ENCODE results near the gene ADAMTSL3.
A peak's percentile ranks its signal among the peaks of the same experiment; 100 is the strongest.
"Not testable (repeated sequence)": the region's sequence is repeated elsewhere in the genome, so short reads cannot be mapped to it uniquely, and the experiment has no call there.

Gene ADAMTSL3

DNA sequence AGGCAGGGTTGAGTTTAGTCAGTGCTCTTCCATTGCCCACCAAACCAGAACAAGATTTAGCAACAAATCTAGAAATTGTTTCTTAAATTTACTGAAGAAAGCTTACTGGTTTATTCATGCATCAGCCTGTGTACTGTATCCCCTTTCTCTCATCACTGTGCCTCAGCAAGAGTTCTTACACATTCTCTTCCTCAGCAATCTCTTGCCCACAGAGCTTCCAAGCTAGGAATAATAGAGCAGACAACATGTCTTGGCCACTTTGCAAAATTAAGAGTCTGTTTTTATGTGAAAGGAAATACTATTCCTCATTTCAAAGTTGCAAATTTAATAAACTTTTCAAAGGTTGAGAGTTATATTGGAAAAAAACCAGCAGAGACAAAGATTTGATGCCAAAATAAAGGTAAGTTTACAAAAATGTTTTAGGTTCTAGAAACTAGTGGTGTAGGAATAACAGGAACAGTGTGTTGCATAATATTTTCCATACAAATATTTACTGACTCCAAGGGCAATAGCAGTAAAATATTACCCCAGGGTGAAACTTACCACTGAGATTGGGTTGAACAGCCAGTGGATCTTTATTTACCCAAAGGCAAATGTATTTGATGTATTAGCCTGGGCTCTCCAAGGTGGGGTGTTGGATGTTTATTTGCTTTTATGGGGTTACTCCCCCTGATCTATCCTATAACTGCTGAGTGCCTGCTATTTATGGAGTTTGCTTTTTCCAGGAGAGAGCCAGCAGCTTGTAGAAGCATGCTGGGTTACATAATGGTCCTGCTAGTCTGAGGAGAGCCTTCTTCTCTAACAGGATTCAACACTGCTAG is 276.7 kb downstream of the ADAMTSL3 start:
- peak; percentile 36 for DNase-seq

- DNase-seq = no peak
Measured at GRCh38 chr15:83935774-83936173, 281.9 kb downstream of the ADAMTSL3 start.

GRCh38 chr15:83940136-83940535 is 286.2 kb downstream of the ADAMTSL3 start:
- no peak for DNase-seq

DNA sequence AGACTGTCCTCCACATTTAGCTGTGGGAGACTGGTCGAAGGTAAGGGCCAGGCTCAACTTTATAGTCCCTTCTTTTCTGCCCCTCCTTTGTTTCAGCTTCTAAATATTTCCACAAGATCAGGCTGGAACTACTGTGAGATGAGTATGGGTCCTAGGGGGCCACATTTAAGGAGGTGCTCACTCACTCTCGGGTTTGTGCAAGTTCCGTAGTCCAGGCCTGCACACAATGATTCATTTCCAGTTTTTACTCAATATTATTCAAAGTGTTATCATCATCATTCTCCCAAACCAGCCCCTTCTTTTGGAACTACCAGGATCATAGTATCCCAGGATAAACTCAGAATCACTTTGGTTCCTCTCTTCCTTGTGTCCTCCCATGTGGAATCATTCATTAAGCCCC is 289.1 kb downstream of the ADAMTSL3 start:
- DNase-seq = no peak

- no peak for DNase-seq
Measured at GRCh38 chr15:83943849-83944404, 290.0 kb downstream of the ADAMTSL3 start.

DNA sequence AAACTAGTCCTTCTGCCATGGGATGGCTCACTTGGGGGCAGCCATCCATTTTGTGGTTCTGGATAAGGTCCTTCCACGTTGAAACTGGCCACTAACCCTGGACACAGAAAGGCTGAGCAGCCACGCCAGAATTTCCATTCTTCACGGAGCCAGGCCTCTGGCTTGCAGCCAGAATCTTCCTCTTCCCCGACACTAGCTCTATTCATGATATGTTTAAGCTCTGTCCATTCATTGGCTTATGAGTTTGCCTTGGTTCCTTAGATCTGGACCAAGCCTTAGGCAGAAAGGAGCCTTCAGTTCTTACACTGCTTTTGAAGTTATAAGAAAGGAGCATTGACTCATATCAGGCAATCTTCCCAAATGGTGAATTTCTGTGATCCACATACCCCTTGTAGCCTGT is 293.2 kb downstream of the ADAMTSL3 start:
- no peak for DNase-seq

DNA sequence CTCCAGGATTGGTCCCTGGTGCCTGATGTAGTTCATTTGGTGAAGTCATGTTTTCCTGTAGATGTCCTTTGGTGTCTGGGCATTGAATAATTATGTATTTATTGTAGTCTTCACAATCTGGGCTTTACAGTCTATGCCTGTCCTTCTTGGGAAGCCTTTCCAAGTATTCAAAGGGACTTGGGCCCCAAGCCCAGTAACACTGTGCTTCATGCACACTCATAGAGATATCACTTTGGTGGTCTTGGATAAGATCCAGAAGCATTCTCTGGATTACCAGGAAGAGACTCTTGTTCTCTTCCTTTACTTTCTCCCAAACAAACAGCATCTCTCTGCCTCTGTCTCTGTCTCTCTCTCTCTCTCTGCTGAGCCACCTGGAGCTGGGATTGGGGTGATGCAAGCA is 300.6 kb downstream of the ADAMTSL3 start:
- DNase-seq = no peak

DNA sequence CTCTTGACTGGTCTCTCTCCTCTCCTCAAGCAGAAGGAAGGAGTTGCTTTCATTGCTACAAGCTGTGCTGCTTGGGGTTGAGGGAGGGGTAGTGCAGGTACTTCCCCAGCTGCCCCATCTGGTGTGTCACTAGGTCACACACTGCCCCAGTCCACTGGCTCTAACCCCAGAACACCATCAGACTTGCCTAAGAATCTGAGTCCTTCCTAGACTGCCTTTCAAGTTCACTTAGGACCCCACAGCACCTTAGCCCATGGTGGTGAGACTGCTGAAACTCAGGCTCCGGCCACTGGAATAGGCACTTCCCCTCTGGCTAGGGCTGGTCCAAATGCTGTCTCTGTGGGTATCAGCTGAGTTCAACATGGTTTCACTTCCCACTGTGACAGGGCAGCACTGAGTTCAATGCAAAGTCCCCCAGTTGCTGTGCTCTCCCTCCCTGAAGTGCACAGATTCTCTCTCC is 301.9 kb downstream of the ADAMTSL3 start:
- no peak for DNase-seq

DNA sequence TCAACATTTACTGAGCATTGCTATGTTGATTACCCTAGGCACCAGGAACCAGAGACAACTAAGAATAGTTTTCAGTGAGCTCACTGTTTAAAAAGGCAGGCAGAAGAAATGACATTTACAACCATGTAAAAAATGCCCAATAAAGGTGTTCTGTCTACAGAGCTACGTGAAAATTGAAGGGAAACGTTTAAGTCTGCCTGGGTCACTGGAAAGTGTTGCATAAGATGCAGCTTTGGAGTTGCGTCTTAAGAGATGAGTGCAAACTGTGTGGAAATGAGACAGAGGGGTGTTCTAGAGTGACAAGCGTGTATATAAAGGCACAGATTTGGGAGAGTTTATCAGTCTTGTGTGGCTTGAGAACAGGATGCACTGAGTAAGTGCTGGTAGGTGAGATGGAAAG is 303.0 kb downstream of the ADAMTSL3 start:
- DNase-seq = no peak

GRCh38 chr15:83959477-83959876 is 305.6 kb downstream of the ADAMTSL3 start:
- no peak for DNase-seq

DNA sequence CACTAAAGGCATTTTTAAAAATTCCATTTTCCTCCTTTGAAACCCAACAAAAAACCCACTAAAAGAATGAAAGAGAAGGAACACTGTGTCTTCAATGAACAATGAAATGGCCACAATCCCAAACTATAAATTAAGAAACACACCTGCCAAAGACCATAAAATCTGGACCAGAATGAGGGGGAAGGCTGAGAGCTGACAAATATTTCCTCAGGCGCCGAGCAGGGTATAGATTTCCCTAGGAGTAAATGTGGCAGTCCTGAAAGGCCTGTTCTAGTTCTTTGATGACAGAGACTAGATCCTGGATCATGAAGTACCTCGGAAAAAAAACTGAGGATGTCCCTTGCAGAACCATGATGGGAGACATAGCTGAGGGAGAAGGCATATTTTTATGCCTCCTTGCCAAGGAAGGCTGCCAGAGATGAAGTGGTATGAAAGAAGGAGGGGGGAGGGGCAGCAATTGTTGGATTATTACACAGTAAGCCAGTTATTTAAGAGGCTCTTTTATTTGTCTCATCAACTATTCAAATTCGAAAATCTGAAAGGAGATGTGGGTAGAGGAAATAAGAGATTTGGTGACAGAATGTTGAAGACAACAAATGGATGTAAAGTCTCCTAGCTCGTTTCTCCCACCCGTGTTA is 306.4 kb downstream of the ADAMTSL3 start:
- peak; percentile 49 for DNase-seq

DNA sequence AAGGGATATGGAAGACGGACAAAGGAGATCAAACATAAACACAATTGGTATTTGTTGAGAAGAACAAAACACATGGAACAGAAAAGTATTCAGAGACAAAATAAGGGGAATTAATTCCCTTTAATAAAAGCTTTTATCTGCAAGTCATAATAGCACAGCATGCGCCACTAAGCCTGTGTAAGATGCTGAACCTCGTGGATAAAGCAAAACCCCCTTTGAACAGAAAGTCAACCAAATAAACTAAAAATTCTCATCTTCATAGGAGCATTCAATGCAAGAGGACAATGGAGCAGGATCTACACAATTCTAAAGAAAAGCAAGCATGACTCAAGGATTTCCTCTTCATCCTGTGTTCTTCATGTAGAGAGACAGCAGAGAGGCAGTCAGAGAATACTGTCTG is 307.4 kb downstream of the ADAMTSL3 start:
- no peak for DNase-seq

DNA sequence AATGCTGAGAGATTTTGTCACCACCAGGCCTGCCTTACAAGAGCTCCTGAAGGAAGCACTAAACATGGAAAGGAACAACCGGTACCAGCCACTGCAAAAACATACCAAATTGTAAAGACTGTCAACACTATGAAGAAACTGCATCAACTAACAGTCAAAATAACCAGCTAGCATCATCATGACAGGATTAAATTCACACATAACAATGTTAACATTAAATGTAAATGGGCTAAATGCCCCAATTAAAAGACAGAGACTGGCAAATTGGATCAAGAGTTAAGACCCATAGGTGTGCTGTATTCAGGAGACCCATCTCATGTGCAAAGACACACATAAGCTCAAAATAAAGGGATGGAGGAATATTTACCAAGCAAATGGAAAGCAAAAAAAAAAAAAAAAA is 311.0 kb downstream of the ADAMTSL3 start:
- DNase-seq = not testable (repeated sequence)

GRCh38 chr15:83970295-83970890 is 316.5 kb downstream of the ADAMTSL3 start:
- DNase-seq = no peak

- DNase-seq = no peak
Measured at GRCh38 chr15:83971992-83972391, 318.1 kb downstream of the ADAMTSL3 start.

DNA sequence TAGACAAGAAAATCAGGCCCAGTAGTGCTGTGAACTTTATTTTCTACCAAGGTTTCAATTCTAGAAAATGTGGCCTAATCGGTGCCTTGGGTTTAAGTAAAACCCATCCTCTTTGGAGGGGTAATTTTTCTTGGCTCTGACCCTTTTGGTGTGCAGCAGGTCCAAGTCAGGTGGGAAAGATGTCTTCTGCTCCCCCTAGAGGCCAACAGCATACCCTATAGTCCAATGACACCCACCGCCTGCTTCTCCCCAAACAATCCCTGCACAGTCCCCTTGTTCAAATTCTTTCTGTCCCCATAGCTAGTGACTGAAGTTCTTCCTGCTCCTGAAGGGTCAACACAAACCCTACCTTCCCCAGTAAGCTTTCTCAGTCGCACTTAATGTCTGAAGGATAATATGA is 319.9 kb downstream of the ADAMTSL3 start:
- DNase-seq = peak; percentile 1

GRCh38 chr15:83977992-83978391 is 324.1 kb downstream of the ADAMTSL3 start:
- no peak for DNase-seq

DNA sequence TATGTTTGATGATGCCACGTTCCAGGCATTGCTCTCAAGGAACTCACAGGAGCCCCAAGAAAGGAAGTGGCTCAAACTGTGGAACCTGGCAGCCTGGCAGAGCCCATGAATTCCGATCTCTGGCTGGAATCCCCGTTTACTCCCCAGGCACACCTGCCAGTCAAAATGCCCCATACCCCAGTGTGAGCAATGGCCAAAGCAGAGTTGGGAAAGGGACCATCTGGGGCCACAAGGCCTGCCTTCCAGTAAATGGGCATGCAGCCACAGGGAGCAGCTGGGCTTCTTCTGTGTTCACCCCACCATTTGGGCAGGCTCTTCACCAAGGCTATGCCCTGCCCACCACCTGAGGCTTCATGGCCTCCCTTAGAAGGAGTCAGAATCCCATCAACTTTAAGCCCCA is 324.7 kb downstream of the ADAMTSL3 start:
- DNase-seq = no peak

DNA sequence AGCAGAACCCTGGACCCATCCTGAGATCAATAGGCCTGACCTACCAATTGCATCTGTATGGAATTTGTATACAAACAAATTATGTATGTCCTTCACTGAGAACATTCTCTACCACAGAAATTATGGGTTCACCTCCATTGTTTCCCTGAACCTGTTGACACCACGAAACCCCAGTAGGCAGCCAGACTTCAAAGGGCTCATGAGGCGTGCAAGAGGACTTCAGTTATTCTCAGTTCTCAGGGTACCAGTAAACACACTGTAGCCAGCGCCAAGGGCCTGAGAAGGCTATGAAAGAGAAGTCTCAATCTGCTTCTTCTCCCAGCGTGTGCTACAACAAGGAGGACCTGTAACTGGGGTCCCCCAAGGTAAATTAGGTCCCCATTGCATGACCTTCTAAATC is 326.7 kb downstream of the ADAMTSL3 start:
- DNase-seq = no peak

GRCh38 chr15:83982748-83983147 is 328.8 kb downstream of the ADAMTSL3 start:
- DNase-seq = no peak

DNA sequence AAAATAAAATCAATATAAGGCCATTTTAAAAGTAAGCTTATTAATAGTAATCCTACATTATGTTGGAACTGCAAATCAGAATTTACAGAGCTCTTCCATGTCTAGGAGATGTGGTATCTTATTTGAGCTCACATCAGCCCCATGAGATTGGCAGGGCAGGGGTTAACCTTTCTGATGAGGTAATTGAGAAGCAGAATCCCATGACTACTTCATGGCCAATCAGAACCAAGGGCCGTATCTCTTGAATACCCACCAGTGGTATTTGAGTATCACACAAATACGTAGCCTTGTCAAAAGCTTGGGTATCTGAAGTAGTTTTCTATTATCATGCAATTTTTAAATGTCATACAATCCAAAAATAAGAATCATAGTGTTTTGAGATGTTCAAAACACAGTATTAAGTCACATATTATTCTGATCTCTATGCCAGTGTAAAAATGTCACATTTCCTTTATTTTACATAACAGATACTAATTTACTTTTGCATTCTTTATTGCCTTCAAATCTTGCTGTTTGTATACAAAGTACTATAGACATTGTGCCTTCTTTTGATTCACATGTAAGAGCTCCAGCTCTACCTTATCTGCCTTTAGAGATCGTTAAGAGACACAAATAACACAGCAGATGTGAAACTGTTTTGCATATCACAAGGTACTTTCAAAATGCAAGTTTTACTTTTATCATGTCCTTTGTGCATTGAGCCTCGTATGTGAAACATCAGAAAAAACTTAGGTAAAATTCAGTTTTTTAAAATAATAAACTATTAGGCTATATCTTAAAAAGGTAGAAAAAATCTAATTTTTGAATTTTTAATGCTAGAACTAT is 329.9 kb downstream of the ADAMTSL3 start:
- peak; percentile 5 for DNase-seq

- no peak for DNase-seq
Measured at GRCh38 chr15:83984601-83985000, 330.7 kb downstream of the ADAMTSL3 start.

- no peak for DNase-seq
Measured at GRCh38 chr15:83991163-83991562, 337.2 kb downstream of the ADAMTSL3 start.
